GM06990 (cell line): Measurements from ENCODE around the gene AGPAT4.
"Not testable (repeated sequence)": the region's sequence is repeated elsewhere in the genome, so short reads cannot be mapped to it uniquely, and the experiment has no call there.

Experiments
- DNase-seq: peaks from one replicate; pipeline ENCODE4 v3.0.0-alpha.2; 2011; ENCODE audit not compliant: insufficient read length; ENCODE audit errors: extremely low read depth
- H3K27me3 ChIP-seq: replicated peaks from 2 replicates; pipeline ENCODE4 v1.6.0; 2011; ENCODE audit warnings: low read length; ENCODE audit not compliant: control insufficient read depth, insufficient read depth
- H3K36me3 ChIP-seq: 2 replicates; pipeline ENCODE4 v1.5.1; 2011; ENCODE audit warnings: low read length; ENCODE audit not compliant: control insufficient read depth, insufficient read depth
- H3K4me3 ChIP-seq: replicated peaks from 2 replicates; pipeline ENCODE4 v1.5.1; 2011; ENCODE audit warnings: low read depth, mild to moderate bottlenecking, control low read depth, low read length
- CTCF ChIP-seq: IDR thresholded peaks from 2 replicates; pipeline ENCODE4 v1.5.1; 2011; ENCODE audit warnings: low read length, control low read depth, mild to moderate bottlenecking, inconsistent platforms; ENCODE audit not compliant: insufficient read depth, poor library complexity, severe bottlenecking

Gene AGPAT4

GRCh38 chr6:161273752-161274487 is at the start of gene AGPAT4:
Gene AGPAT4, minus strand, starts transcription at chr6:161274061. Its CDS starts 41,848 bp downstream, at chr6:161232213.
- Histone ChIP-seq H3K36me3 (no peaks in the 10 kb centered on the region), H3K27me3 (no peaks in the 10 kb centered on the region), H3K4me3 (peak within 1 kb of the TSS; percentile 86)
- peak; percentile 73 for DNase-seq
- TF ChIP-seq CTCF, result no peak

- no peaks in the 10 kb centered on the region for H3K36me3 ChIP-seq
- no peaks in the 10 kb centered on the region for H3K27me3 ChIP-seq
- no peak for TF ChIP-seq CTCF
- H3K4me3 ChIP-seq, result no peak overlapping the region
- DNase-seq, result no peak
These were observed 45.4 kb upstream of the AGPAT4 start for GRCh38 chr6:161319231-161319630.

GRCh38 chr6:161318456-161318855 is 44.6 kb upstream of the AGPAT4 start:
- H3K27me3 ChIP-seq, result no peaks in the 10 kb centered on the region
- no peak overlapping the region for H3K4me3 ChIP-seq
- no peak for DNase-seq
- no peaks in the 10 kb centered on the region for H3K36me3 ChIP-seq
- no peak for TF ChIP-seq CTCF

GRCh38 chr6:161316531-161316930 is 42.7 kb upstream of the AGPAT4 start:
- DNase-seq, result no peak
- TF ChIP-seq CTCF, result no peak
- H3K27me3 ChIP-seq, result no peaks in the 10 kb centered on the region
- no peak overlapping the region for H3K4me3 ChIP-seq
- no peaks in the 10 kb centered on the region for H3K36me3 ChIP-seq

GRCh38 chr6:161315246-161315917 is 41.5 kb upstream of the AGPAT4 start:
- not testable (repeated sequence) for H3K27me3 ChIP-seq, H3K36me3 ChIP-seq, H3K4me3 ChIP-seq, DNase-seq

GRCh38 chr6:161314541-161315245 is 40.8 kb upstream of the AGPAT4 start:
- not testable (repeated sequence) for H3K27me3 ChIP-seq, DNase-seq, H3K36me3 ChIP-seq, H3K4me3 ChIP-seq
